ENCODE measurements around the gene NXPH1.

- TF ChIP-seq, protein P1, sequence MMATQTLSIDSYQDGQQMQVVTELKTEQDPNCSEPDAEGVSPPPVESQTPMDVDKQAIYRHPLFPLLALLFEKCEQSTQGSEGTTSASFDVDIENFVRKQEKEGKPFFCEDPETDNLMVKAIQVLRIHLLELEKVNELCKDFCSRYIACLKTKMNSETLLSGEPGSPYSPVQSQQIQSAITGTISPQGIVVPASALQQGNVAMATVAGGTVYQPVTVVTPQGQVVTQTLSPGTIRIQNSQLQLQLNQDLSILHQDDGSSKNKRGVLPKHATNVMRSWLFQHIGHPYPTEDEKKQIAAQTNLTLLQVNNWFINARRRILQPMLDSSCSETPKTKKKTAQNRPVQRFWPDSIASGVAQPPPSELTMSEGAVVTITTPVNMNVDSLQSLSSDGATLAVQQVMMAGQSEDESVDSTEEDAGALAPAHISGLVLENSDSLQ (IDR thresholded peaks at IDR 0.05), result no peak
- TF ChIP-seq FOXM1 (IDR thresholded peaks at IDR 0.05; ENCODE audit: borderline replicate concordance) (no peak), SP1 (IDR thresholded peaks at IDR 0.05) (no peak), LEF1 (IDR thresholded peaks at IDR 0.05; ENCODE audit: borderline replicate concordance) (no peak), FOXA1 (IDR thresholded peaks at IDR 0.05) (no peak), SUZ12 (IDR thresholded peaks at IDR 0.05) (no peak), TARDBP (IDR thresholded peaks at IDR 0.05) (no peak), ARNT (IDR thresholded peaks at IDR 0.05) (no peak), ZNF384 (IDR thresholded peaks at IDR 0.05) (no peak), ELF4 (IDR thresholded peaks at IDR 0.05) (no peak), CTBP1 (IDR thresholded peaks at IDR 0.05; ENCODE audit: borderline replicate concordance) (no peak), NFRKB (IDR thresholded peaks at IDR 0.05) (no peak), BHLHE40 (IDR thresholded peaks at IDR 0.05; ENCODE audit: borderline replicate concordance) (no peak)
Measured at GRCh38 chr7:8724080-8724718, 290.8 kb downstream of the NXPH1 start.
